Prostate gland (tissue), 2 donors: Measurements from ENCODE around the gene PSMD5. TPM values are rescaled to one million over a fixed set of nuclear protein-coding genes. Genes with fewer than 3 reads are reported as not detected.

ENCODE experiments used
- DNase-seq: peaks from one replicate; pipeline ENCODE4 v3.0.0-alpha.2; 2019; ENCODE audit warnings: low spot score
- H3K27ac ChIP-seq, 2 donors: fragments of 200-600 bp; sonication (generic); 2 replicates each; pipeline ENCODE4 v1.5.1; 2017 to 2019
- H3K27me3 ChIP-seq: fragments of 200-600 bp; sonication (generic); replicated peaks from 2 replicates; pipeline ENCODE4 v1.5.1; 2019; ENCODE audit not compliant: insufficient read depth
- H3K36me3 ChIP-seq, 2 donors: fragments of 200-600 bp; sonication (generic); 1 replicate in 1 of 2; 2 replicates in 1 of 2; pipeline versions ENCODE4 v1.5.1 to v1.8.1; 2017 to 2019
- H3K4me1 ChIP-seq: fragments of 200-600 bp; sonication (generic); replicated peaks from 2 replicates; pipeline ENCODE4 v1.5.1; 2019
- H3K4me3 ChIP-seq, 2 donors: fragments of 200-600 bp; sonication (generic); 2 replicates each; pipeline ENCODE4 v1.5.1; 2017 to 2019
- H3K9me3 ChIP-seq: fragments of 200-600 bp; sonication (generic); 2 replicates; pipeline ENCODE4 v1.5.1; 2017
- CTCF ChIP-seq, 4 experiments: fragments of 200-600 bp in 2 of 4; fragments of 450-650 bp in 2 of 4; sonication (generic) in 2 of 4; IDR thresholded peaks; 1 replicate in 3 of 4; 2 replicates in 1 of 4; pipeline ENCODE4 v1.5.1; 2016 to 2019; ENCODE audit warnings: antibody characterized with exemption in 4 of 4, mild to moderate bottlenecking in 2 of 4, moderate library complexity in 2 of 4
- POLR2A ChIP-seq: fragments of 450-650 bp; IDR thresholded peaks from one replicate; pipeline ENCODE4 v1.6.1; 2016; ENCODE audit warnings: antibody characterized with exemption, mild to moderate bottlenecking
- POLR2AphosphoS5 ChIP-seq: sonication (generic); formaldehyde crosslinking; IDR thresholded peaks from one replicate; pipeline ENCODE4 v1.6.1; 2017; ENCODE audit warnings: antibody characterized with exemption
- WGBS: methylation state at CpG from one replicate; pipeline ENCODE4 v1.1.5; 2018; 5-methylcytosine and 5-hydroxymethylcytosine counted together
- intact Hi-C: fragments of 100-400 bp; cut with DNase I; formaldehyde crosslinking; loops from one replicate; pipeline ENCODE4 v1.14.2; 2022
- total RNA-seq, 2 donors: library from RNA; depleted of rRNA; stranded (reverse); fragments of >200 nt; gene quantifications; one replicate each; pipeline ENCODE4 v1.1.0, GENCODE V29; 2016

The PSMD5 gene
- total RNA-seq, 2 donors from 2014 or later, result 30.0 to 36.3 TPM

- Histone ChIP-seq H3K27me3 (no peaks in the 10 kb centered on the region), H3K9me3 (no peaks in the 10 kb centered on the region), H3K36me3 (no peaks in the 10 kb centered on the region), H3K4me3 (no peak overlapping the region), H3K27ac (no peak overlapping the region), H3K4me1 (peaks cover 18% of the 10 kb centered on the region)
- DNase-seq, result no peak
- WGBS, result 84% methylated on average over 5 of the region's 5 CpGs
- intact Hi-C loops, result no loop called here
- TF ChIP-seq CTCF (IDR thresholded peaks at IDR 0.05) (no peak), POLR2AphosphoS5 (no peak), POLR2A (no peak)
These were observed 65.5 kb downstream of the PSMD5 start for GRCh38 chr9:120777229-120777628.

- H3K4me1 ChIP-seq, result peaks cover 18% of the 10 kb centered on the region
- no peaks in the 10 kb centered on the region for H3K9me3 ChIP-seq
- intact Hi-C loops, result no loop called here
- no peak overlapping the region for H3K4me3 ChIP-seq
- H3K27ac ChIP-seq, result no peak overlapping the region
- WGBS, result 94% methylated on average over 1 of the region's 1 CpG
- no peak for DNase-seq
- no peak for TF ChIP-seq CTCF (IDR thresholded peaks at IDR 0.05)
- TF ChIP-seq POLR2AphosphoS5, result no peak
- TF ChIP-seq POLR2A, result no peak
- H3K36me3 ChIP-seq, result no peaks in the 10 kb centered on the region
- no peaks in the 10 kb centered on the region for H3K27me3 ChIP-seq
These were observed 65.9 kb downstream of the PSMD5 start for GRCh38 chr9:120776788-120777187.

- DNase-seq, result no peak
- WGBS, result 89% methylated on average over 5 of the region's 5 CpGs
- H3K36me3 ChIP-seq, result no peaks in the 10 kb centered on the region
These were observed 66.9 kb downstream of the PSMD5 start for GRCh38 chr9:120775859-120776258.

GRCh38 chr9:120774719-120775118 is 68.0 kb downstream of the PSMD5 start:
- intact Hi-C loops, result no loop called here
- no peak overlapping the region for H3K27ac ChIP-seq
- TF ChIP-seq CTCF (IDR thresholded peaks at IDR 0.05) (no peak), POLR2A (no peak), POLR2AphosphoS5 (no peak)
- WGBS, result 85% methylated on average over 4 of the region's 4 CpGs
- DNase-seq, result no peak
- no peaks in the 10 kb centered on the region for H3K9me3 ChIP-seq
- peaks cover 18% of the 10 kb centered on the region for H3K4me1 ChIP-seq
- H3K4me3 ChIP-seq, result no peak overlapping the region
- no peaks in the 10 kb centered on the region for H3K36me3 ChIP-seq
- no peaks in the 10 kb centered on the region for H3K27me3 ChIP-seq

More at GRCh38 chr9:120775859-120776258, 66.9 kb downstream of the PSMD5 start:
- Histone ChIP-seq H3K9me3 (no peaks in the 10 kb centered on the region), H3K4me3 (no peak overlapping the region), H3K27me3 (no peaks in the 10 kb centered on the region), H3K4me1 (peaks cover 18% of the 10 kb centered on the region), H3K27ac (no peak overlapping the region)
- TF ChIP-seq POLR2AphosphoS5, result no peak
- no peak for TF ChIP-seq POLR2A
- no peak for TF ChIP-seq CTCF (IDR thresholded peaks at IDR 0.05)
- intact Hi-C loops, result no loop called here

GRCh38 chr9:120773256-120773655 is 69.5 kb downstream of the PSMD5 start:
- H3K9me3 ChIP-seq, result no peaks in the 10 kb centered on the region
- H3K36me3 ChIP-seq, result no peaks in the 10 kb centered on the region
- TF ChIP-seq CTCF (IDR thresholded peaks at IDR 0.05) (no peak), POLR2AphosphoS5 (no peak), POLR2A (no peak)
- no peaks in the 10 kb centered on the region for H3K27me3 ChIP-seq
- no peak overlapping the region for H3K4me3 ChIP-seq
- no peak for DNase-seq
- intact Hi-C loops, result no loop called here
- 88% methylated on average over 3 of the region's 3 CpGs for WGBS
- H3K4me1 ChIP-seq, result peaks cover 9% of the 10 kb centered on the region
- no peak overlapping the region for H3K27ac ChIP-seq
